Hematopoietic multipotent progenitor cell treated with erythropoietin and hydrocortisone succinate and interleukin-3 and kit ligand, for 8 days (in vitro differentiated cells): ENCODE data around the gene IFITM1.
"Not testable (repeated sequence)": the region's sequence is repeated elsewhere in the genome, so short reads cannot be mapped to it uniquely, and the experiment has no call there.

Experiments
- DNase-seq: peaks from one replicate; pipeline ENCODE4 v3.0.0-alpha.2; 2015

Gene IFITM1

DNA sequence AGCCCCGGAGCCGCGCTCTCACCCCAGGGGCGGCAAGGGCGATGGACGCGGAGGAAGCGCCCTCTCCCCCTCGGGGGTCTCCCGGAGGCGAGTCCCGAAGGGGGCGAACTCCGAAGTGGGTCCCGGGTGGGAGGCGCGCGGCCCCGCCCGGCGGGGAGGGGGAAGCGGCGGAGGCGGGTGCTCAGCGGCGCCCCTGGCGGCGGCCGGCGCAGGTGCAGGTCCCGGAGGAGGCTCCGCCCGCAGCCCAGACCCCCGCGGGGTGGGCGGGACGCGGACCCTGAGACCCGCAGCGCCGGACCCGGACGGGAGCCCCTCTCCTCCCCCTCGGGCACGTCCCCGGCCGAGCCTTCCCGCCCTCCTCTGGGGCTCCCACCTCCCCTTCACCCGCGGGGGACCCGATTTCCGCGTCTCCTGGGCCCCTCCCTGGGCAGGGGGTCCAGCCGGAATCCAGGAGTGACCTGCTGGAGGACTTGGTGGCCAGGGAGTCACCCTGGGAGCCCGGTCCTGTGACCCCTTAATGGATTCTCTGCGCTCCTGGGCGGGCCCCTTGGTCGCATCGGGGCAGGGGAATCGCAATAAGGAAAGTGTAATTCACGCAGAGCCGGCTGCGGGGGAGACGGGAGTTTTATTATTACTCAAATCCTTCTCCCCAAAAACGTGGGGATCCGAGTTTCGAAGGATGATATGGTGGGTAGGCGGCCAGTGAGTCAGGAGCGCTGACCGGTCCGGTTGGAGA, 2.7 kb upstream of the IFITM1 start:
- not testable (repeated sequence) for DNase-seq

DNA sequence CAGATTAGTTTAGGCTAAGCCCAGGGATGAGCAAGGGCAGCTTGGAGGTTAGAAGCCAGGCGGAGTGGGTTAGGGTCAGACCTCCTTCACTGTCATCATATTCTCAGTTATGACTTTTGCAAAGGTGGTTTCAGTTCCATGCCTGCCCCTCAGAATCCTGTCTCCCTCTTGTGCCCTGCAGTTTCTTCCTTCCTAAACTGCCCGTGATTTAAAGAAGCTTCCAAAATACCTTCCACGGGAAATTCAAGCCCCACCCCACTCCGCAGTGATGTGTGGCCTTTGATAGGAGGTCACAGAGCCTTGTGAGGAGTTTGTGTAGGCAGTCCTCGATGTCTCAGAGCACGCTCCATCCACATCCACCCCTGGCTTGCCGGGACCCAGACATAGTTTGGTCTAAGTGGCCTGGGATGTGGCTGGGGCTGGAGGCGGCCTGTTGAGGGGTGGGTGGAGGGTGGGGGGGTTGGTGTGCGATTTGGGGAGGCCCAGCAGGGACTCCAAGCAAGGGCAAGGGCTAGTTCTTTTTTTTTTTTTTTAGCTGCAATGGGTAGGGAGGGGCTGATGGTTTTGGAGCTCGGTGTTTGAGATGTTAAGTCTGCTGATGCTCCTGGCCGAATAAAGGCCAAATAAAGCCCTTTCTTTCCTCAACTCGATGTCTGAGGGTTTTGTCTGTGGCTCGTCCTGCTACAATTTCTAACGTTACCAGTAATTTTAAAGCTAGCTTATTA, 1.6 kb upstream of the IFITM1 start:
- DNase-seq: no peak

DNA sequence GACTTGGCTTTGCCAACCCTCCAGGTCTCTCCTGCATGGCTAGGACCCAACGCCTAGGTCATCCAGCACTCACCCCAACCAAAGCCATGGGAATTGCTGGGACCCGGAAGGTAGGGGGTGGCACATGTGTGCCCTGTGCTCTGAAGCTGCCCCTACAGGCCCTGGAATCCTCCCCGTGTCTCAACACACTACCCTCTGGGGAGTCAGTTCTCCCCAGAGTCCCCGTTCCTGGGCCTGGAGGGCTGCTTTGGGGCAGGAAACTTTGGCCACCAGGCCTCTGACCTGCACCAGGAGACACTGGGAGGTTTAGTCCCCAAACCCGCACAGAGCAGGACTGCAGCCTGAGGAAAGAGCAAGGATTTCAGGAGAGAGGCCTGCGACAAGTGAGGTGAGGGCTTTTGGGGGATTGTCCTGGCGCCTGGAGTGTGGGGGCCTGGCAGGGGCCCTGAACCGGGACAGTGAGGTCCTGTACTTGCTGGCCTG, 495 bp upstream of the IFITM1 start:
- no peak for DNase-seq

DNA sequence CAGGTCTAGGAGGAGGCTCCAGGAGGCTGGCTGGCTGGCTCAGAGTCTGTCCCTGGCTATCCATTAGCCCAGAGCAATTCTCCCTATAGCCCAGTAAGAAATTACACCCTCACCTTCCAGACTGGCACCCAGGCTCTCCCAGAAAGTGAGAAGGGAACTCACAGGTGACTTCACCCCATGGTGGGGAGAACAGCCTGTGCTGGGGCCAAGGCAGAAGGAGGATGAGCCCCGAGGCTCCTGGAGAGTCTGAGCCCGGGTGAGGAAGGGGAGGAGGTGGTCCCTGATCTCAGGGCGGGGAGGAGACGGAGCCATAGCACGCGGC, 675 bp downstream of the IFITM1 start:
- DNase-seq: not testable (repeated sequence)

DNA sequence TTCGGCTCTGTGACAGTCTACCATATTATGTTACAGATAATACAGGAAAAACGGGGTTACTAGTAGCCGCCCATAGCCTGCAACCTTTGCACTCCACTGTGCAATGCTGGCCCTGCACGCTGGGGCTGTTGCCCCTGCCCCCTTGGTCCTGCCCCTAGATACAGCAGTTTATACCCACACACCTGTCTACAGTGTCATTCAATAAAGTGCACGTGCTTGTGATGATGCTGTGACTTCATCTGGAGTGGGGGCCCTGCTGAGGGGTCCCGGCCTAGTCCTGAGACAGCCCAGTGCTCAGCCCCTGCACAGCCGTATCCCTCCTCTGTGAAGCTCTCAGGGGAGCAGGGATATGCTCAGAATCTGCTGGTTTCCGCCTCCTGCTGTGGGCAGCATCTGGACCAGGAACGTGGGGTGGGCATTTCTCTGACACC, 1.2 kb downstream of the IFITM1 start:
- DNase-seq: no peak

DNA sequence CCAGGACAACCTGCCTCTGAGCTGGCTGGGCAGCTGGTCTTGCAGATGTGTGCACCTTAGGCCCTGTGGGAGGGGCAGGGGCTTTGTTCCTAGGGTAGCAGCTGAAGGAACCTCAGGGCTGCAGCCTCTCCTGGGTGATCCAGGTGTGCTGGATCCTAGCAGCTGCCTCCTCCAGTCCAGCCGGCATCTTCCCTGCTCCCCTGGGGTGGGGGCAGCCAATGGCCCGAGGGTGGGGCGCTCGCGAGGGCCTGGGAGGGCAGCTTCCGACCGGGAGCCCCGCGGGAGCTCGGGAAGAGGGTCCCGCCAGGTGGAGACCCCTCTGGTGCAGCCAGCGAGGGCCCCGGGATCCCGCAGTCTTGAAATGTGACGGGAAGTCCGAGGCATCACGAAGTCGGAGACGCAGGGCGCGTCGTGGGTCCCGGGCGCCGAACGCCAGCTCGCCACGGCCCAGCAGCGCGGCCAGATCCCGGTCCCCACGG, 1.7 kb downstream of the IFITM1 start:
- DNase-seq: no peak

DNA sequence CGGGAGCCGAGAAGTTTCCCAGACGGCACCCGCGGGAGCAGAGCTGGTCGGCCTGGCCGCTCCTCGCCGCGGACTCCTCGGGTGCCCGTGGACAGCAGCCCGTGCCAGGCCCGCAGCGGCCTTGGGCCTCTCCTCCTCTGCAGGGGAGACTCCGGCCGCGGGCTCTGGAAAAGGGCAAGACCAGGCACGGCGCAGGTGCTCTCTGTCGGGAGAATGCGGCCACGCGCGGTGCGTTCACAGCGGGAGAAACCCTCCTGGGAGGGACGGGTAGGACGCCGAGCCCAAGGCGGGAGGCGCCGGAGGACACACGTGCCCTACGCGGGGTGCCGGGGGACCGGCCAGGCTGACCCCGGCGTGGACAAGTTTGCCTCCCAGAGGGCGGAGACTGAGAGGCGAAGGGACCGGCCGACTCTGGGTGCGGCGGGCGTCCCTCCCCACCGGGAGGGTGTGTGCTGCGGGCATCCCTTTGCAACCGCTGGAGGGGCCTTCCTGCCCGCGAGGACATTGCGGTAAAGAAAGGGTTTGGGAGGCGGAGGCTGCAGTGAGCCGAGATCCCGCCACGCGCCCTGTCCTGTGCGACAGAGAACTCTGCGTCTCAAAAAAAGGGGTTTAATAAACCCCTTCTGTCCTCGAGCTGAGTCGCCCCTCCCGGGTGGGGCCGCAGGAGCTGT, 2.3 kb downstream of the IFITM1 start:
- DNase-seq: no peak

DNA sequence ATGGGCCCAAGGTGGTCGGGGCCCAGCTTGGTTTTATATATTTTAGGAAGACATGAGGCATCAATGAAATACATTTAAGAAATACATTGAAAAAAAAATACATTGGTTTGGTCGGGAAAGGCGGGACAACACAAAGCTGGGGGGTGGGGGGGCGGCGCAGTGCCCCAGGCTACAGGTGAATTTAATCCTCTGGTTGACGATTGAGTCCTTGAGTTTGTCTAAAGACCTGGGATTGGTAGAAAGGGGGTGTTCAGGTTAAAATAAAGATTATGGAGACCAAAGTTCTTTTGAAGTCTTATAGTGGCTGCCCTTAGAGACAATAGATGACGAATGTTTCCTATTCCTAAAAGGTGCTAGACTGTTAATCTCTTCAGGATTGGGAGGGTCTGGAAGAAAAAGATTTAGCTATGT, 3.1 kb downstream of the IFITM1 start:
- no peak for DNase-seq

DNA sequence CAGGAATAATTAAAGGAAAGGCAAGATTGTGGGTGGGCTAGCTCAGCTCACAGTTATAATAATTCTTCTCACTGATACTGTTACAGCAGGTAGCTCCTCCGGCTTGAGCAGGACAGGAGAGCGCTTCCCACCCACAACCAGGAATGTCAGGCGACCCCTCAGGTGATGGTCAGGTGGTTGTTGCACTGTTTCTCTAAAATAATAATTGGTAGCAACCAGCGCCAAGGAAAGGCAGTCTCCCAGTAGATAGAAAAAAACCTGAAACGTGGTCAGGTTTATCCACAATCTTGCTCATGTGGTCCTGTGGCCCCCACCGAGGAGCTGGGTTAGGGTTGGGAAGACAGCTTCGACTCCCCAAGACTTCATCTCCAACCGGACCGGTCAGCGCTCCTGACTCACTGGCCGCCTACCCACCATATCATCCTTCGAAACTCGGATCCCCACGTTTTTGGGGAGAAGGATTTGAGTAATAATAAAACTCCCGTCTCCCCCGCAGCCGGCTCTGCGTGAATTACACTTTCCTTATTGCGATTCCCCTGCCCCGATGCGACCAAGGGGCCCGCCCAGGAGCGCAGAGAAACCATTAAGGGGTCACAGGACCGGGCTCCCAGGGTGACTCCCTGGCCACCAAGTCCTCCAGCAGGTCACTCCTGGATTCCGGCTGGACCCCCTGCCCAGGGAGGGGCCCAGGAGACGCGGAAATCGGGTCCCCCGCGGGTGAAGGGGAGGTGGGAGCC, 4.0 kb downstream of the IFITM1 start:
- not testable (repeated sequence) for DNase-seq

DNA sequence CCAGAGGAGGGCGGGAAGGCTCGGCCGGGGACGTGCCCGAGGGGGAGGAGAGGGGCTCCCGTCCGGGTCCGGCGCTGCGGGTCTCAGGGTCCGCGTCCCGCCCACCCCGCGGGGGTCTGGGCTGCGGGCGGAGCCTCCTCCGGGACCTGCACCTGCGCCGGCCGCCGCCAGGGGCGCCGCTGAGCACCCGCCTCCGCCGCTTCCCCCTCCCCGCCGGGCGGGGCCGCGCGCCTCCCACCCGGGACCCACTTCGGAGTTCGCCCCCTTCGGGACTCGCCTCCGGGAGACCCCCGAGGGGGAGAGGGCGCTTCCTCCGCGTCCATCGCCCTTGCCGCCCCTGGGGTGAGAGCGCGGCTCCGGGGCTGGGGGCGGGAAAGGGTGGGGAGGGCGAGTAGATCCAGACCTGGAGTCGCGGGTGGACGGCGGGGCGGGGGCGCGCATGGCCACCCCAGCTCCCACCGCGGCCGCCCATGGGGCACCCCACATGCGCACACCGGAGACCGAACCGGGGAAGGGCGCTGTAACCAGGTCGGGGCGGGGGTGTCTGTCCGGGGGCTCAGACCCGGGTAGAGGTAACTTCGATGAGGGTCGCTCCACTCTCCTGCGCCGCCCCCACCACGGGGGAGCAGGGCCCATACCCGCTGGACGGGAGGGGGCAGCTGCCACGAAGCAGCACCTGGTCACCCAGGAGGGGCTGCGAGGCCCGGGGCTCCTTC, 4.7 kb downstream of the IFITM1 start:
- DNase-seq: not testable (repeated sequence)

DNA sequence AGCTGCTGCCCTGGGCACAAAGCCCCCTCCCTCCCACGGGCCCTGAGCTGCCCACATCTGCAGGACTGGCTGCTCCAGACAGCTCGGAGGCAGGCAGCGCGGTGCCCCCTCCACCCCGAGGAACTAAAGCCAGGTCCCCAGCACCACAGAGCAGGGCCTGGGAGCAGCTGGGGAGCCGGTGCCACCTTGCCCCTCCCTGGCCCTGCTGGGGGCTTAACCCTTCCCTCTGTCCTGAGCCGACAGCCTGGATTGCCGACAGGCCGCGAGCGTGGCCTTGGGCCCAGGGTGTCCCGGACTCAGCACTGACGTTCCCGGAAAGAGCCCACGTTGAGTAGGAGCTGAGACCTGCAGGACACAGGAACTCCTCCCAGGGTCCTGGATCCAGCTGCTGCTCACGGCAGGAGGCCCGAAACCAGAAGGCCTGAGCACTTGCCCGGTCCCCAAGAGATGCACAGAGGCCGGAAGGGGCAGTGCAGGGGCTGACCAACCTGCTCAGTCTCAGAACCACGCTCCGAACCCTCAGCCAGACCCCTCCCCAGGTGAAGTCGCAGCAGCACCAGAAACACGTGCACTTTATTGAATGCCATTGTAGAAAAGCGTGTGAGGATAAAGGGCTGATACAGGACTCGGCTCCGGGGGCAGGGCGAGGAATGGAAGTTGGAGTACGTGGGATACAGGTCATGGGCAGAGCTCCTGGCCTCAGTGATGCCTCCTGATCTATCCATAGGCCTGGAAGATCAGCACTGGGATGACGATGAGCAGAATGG, 5.5 kb downstream of the IFITM1 start:
- not testable (repeated sequence) for DNase-seq

DNA sequence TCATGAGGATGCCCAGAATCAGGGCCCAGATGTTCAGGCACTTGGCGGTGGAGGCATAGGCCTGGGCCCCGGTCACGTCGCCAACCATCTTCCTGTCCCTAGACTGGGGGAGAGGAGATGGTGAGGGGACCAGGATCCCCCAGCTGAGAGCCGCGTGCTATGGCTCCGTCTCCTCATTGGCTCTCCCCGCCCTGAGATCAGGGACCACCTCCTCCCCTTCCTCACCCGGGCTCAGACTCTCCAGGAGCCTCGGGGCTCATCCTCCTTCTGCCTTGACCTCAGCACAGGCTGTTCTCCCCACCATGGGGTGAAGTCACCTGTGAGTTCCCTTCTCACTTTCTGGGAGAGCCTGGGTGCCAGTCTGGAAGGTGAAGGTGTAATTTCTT, 6.0 kb downstream of the IFITM1 start:
- DNase-seq: not testable (repeated sequence)

DNA sequence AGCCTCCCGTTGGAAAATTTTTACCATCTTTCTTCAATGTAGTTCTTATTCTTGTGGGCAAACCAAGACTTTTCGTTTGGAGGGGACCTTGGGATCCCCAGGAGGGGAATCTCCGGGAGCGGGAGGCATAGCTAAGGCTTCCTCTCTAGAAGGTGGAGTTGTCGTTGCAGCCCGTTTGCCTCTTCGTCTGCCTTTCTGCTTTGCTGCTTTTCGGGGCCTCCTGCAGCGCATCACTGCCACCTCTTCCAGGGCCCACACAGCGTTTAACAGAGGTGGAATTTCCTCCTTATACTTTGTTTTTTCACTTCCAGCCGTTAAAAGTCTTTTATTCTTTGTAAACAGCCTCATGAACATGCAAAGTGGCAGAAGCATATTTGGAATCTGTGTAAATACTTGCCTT, 10.3 kb downstream of the IFITM1 start:
- DNase-seq: no peak

DNA sequence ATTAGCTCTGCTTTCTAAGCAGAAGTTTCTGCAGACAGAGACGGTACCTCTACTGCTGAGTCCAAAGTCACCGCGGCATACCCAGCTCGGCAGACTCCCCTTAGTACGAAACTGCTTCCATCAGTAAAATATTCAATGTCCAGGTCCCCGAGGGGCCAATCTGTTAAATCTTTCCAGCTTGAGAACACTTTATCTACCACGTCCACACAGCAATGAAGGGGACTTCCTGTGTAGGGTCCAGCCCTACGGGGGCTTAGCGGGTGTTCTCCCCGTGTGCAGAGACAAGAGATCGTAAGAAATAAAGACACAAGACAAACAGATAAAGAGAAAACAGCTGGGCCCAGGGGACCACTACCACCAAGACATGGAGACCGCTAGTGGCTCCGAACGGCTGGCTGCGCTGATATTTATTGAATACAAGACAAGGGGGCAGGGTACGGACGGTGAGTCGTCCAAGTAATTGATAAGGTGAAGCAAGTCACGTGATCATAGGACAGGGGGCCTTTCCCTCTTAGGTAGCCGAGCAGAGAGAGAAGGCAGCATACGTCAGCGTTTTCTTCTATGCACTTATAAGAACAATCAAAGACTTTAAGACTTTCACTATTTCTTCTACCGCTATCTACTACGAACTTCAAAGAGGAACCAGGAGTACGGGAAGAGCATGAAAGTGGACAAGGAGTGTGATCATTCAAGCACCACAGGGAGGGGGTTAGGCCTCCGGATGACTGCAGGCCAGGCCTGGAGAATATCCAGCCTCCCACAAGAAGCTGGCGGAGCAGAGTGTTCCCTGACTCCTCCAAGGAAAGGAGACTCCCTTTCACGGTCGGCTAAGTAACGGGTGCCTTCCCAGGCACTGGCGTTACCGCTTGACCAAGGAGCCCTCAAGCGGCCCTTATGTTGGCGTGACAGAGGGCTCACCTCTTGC, 11.0 kb downstream of the IFITM1 start:
- not testable (repeated sequence) for DNase-seq

DNA sequence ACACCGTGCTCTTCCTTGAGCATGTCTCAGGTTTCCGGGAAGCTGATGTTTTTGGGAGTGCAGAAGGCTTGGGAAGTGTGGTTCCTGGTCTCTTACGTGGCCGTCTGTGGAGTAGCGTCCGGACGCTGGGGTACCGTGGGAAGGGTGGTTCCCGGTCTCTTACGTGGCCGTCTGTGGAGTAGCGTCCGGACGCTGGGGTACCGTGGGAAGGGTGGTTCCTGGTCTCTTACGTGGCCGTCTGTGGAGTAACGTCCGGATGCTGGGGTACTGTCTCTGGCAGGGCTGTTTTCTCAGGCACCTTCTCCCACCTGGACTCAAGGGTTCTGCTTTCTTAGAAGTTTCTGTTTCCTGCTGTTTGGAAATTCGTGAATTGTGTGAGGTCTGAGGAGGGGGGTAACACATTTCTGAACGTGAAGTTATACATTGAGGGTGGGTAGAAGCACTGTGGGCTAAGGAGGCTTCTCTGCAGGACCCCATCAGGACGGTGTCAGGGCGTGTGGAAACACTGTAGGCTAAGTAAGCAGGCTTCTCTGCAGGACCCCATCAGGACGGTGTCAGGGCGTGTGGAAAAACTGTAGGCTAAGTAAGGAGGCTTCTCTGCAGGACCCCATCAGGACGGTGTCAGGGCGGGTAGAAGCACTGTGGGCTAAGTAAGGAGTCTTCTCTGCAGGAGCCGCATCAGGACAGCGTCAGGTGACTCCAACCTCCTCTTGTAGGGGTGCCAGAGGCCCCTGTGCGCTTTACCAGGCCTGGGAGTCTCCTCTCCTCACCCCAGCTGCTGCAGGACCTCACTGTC, 12.2 kb downstream of the IFITM1 start:
- no peak for DNase-seq

DNA sequence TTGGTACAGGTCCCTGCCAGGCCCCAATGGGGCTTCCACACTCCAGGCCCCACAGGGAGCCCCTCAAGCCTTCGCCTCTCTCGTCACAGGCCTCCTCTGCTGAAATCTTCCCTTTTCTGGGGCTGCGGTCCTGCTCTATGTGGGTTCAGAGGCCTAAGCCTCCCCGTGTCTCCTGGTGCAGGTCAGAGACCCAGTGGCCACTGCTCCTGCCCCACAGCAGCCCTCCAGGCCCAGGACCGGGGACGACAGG, 12.7 kb downstream of the IFITM1 start:
- DNase-seq: no peak

DNA sequence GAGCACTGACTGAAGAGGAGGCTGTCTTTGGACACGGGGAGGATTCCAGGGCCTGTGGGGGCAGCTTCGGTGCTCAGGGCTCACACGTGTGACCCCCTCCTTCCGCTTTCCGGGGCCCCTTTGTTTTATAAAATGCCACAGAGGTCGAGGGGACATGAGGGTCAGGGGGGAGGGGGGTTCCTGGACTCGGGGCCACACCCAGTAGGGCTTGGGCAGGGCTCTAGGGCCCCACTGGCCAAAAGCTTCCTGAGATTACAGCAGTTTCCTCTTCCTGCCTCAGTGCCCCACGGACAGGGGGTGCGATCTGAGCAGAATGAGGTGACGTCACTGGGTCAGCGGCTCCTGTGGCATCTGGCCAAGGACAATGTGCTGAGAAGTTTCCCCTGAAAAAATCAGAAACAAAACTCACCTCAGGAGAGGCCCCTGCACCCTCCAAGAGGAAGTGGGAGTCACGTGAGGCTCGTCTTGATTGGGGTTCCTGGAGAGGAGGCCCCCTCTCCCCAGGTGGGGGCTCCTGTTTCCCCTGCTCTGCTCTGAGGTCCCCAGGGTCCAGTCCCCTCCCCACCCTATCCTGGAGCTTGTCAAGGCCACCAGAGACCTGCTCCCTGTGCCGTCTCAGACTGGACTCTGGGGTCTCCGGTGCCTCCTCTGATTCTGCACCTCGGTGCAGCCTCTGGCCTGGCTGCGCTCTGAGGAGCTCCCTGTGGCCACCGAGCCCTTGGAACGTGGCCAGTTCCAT, 13.2 kb downstream of the IFITM1 start:
- peak; percentile 54 for DNase-seq

DNA sequence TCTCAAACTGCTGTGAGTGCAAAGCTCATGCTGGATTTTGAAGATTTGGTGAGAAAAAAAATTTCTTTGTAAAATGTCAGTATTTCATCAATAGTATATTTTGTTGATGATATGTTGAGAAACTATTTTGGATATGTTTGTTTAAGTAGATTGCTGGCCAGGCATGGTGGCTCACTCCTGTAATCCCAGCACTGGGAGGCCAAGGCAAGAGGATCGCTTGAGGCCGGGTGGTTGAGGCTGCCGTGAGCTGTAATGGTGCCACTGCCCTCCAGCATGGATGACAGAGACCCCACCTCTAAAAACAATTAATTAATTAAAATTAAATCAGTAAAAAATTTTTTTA, 13.7 kb downstream of the IFITM1 start:
- no peak for DNase-seq

DNA sequence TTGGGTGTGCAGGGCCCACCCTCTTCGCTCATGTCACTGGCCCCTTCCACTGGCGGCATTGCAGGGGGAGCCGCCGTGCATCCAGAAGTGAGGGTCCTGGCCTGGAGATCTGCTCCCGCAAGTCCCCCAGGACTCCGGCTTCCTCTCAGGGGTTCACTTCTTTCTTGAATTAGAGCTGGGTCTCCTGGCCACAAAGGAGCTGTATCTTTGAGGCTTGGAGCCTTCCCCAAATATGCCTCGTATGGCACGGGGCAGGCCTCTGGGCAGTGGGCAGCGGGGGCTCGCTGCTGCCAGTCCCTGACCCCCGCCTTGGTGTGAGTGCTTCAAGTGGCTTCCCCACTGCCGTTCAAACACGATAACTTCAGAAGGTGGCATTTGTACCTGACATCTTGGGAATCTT, 14.2 kb downstream of the IFITM1 start:
- DNase-seq: no peak
